GM13976 (cell line): ENCODE results near the gene NTRK2.

Source experiments
- DNase-seq: peaks from one replicate; pipeline ENCODE4 v3.0.0; 2012; ENCODE audit warnings: low spot score
- in situ Hi-C: fragments of 300-500 bp; cut with MboI; formaldehyde crosslinking; loops from one replicate; pipeline ENCODE4 v1.12.0; 2022; ENCODE audit warnings: low sequenced_read_pairs, mixed read lengths, inconsistent platforms; ENCODE audit not compliant: unreplicated experiment
- TF ChIP-seq, protein P1 (sequence below): IDR thresholded peaks from 2 replicates; pipeline ENCODE4 v1.5.1; 2012; ENCODE audit warnings: borderline replicate concordance, mild to moderate bottlenecking; ENCODE audit not compliant: insufficient read depth; ENCODE audit errors: extremely low read depth, missing control alignments, control extremely low read depth

The NTRK2 gene

DNA sequence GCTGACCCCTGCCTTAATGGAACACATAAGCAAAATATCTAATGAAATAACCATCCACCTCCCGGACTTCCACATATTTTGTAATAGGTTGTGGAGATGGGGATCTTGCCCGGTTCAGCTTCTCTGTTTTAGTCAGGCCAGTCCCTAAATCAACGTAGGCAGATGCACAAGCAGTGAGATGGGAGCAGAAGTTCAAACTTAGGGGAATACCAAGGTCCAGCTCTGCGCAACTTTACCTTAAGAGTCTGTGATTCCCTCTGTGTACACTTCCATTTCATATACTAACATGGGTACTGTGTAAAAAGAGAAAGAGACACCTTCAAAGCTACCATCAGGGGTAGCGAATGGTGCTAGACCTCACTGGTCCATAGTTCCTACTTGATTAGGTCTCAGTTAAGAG is 110.9 kb downstream of the NTRK2 start:
- TF ChIP-seq, protein P1, sequence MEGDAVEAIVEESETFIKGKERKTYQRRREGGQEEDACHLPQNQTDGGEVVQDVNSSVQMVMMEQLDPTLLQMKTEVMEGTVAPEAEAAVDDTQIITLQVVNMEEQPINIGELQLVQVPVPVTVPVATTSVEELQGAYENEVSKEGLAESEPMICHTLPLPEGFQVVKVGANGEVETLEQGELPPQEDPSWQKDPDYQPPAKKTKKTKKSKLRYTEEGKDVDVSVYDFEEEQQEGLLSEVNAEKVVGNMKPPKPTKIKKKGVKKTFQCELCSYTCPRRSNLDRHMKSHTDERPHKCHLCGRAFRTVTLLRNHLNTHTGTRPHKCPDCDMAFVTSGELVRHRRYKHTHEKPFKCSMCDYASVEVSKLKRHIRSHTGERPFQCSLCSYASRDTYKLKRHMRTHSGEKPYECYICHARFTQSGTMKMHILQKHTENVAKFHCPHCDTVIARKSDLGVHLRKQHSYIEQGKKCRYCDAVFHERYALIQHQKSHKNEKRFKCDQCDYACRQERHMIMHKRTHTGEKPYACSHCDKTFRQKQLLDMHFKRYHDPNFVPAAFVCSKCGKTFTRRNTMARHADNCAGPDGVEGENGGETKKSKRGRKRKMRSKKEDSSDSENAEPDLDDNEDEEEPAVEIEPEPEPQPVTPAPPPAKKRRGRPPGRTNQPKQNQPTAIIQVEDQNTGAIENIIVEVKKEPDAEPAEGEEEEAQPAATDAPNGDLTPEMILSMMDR, result no peak
- in situ Hi-C loops, result loop anchor here (5.0 to 25.0 kb wide), 2 partner anchors 83 to 368 kb away; no protein-coding TSS in a partner anchor
- DNase-seq, result no peak

DNA sequence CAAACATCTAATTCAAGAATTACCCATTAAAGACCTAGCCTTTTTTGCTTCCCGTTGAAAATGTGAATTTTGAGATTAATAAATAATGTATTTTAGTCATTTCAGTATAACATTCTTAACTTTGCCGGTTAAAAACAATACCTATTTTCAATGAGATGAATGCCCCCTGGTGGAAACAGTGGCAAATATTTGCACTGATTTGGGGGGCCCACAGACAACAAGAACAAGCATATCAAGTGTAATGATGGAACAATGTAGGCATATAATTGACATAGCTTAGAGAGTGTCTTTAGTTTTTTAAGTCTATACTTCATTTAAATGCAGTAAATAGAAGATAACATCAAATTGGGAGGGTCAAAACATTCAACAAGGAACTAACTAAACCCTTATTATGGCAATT is 111.9 kb downstream of the NTRK2 start:
- TF ChIP-seq, protein P1, result peak; percentile 2
- in situ Hi-C loops, result loop anchor here (5.0 to 25.0 kb wide), 2 partner anchors 84 to 369 kb away; no protein-coding TSS in a partner anchor
- DNase-seq, result peak; percentile 11

DNA sequence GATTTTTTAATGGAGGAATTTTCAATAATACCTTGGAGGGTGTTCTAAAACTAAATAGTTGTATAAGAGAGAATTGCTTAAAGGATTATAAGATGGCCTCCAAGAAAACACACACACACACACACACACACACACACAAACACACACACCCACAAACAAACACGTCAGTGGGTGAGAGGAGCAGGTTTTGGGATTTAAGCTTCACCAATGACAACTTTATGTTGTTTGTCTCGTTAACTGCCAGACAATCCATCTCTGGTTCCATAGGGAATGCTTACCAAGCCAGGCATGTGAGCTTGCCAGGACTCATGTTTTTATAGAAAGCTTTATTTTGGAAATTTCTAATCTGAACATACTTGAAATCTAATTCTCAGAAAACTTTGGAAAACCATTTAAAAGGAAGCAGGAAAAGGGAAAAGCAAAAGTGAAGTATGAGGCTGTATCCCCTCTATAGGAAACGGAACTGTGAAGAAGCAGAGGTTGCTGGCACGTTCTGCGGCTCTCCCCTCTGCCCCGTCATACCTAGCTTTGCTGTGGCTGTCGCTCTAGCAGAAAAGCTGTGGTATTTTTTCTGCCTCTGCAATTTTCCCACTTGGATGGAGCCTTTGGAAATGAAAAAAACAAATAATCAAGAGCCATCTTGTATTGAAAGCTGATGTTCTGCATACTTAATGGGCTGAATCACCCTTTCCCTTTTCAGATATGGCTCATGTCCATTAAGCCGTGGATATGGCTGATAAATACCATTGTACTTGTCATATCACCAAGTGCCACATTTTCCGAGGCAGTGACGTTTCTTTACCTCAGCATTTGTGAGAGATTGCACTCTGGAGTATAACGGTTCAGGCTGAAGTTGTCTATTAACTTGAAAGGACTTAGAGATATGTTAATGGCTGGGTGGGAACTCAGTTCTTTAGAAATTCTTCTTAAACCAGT is 112.7 kb downstream of the NTRK2 start:
- DNase-seq, result no peak
- in situ Hi-C loops, result loop anchor here (5.0 to 25.0 kb wide), 2 partner anchors 85 to 370 kb away; no protein-coding TSS in a partner anchor
- TF ChIP-seq, protein P1, result no peak

DNA sequence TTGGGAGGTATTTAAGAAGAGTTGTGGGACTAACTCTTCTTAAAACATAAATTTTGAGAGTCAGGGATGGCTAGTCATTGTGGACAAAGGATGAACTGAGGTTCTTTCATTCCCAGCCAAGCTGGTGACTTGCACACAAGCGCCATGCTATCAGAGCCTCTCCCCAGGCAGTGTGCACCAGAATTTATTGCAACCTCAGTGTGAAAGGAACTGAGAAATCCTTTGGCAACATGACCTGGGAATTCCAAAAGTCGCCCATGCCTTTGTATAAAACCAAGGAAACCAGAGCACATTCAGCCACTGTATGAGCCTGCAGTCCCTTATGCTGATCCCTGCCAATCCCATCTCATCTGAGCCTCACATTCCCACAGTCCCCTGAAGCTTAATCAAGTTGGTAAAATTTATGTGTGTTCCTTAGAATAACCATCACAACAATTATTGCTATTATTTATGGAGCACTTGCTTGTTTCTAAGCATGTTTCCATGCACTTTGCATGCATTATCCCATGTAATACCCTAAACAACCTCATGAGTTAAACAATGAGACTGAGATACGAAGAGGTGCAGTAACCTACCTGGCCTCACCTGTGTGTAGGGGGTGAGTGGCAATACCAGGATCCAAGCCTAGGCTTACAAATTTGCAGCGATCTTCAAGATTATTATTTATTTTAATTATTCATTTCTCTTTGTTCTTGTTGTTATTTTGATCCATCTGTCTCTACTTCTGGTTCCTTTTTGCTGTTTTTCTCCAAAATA is 116.4 kb downstream of the NTRK2 start:
- no peak for DNase-seq
- in situ Hi-C loops, result loop anchor here (25.0 kb wide), 1 partner anchor 374 kb away; no protein-coding TSS in a partner anchor
- TF ChIP-seq, protein P1, result no peak

DNA sequence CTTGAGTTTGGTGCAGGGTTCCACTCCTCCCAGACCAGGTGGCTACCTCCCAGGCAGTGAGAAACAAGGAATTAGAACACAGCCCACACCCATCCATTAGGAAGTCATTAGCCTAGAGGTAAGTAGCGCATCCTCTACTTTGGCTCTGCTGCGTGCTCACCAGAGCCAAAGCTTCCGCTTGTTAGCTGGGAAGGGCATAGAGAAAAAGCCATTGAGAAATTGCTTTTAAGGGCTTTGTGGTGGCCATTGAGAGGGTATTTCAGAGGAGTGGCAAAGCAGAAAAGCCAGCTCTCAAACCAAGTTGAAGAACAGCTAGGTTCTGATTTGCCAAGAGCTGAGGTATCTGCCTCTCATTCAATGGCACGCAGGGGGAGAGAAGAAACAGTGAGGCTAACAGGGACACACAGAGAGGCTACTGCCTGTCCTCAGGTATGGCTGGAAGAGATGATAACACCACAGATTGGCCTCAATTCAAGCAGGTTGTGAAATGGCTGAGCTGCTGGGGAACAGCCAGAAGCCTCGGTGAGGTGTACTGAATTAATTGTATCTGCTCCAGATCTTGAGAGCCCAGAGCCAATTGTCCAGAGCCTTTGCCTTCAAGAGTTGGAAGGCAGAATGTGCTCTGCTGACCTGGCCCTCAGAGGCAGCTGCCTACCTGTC is 119.4 kb downstream of the NTRK2 start:
- no peak for DNase-seq
- TF ChIP-seq, protein P1, result no peak
- in situ Hi-C loops, result loop anchor here (25.0 kb wide), 1 partner anchor 377 kb away; no protein-coding TSS in a partner anchor

DNA sequence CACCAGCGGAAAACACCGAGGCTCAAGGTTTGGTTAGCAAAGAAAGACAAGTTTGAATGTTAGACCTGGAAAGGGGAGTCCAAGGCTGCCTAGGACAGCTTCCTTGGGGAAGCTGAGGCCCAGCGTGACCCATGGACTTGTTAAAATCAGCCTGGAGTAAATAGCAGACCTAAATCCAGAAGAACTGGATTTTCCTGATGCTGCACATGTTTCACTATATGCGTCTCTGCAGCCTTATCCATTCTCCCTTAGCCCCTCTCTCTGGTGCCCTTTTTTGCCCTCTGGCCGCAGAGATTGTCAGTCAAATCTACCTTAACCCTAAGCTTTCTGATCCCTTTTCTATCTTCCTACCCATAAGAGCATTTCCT is 119.9 kb downstream of the NTRK2 start:
- TF ChIP-seq, protein P1, result no peak
- no peak for DNase-seq
- in situ Hi-C loops, result loop anchor here (25.0 kb wide), 1 partner anchor 377 kb away; no protein-coding TSS in a partner anchor
